MM.1S (cell line): ENCODE measurements around the gene HS3ST1.

Experiments used
- DNase-seq: peaks from one replicate; pipeline ENCODE4 v3.0.0-alpha.2; 2015
- H2AFZ ChIP-seq: fragments of 300-600 bp; sonication (generic); 2 replicates; pipeline ENCODE4 v1.6.0; 2016; ENCODE audit warnings: antibody characterized with exemption, low read length
- H3F3A ChIP-seq: fragments of 300-600 bp; sonication (generic); 2 replicates; pipeline ENCODE4 v1.6.1; 2016; ENCODE audit warnings: mild to moderate bottlenecking, antibody characterized with exemption, low read length, moderate library complexity, mixed read lengths; ENCODE audit not compliant: insufficient read depth
- H3K27ac ChIP-seq: fragments of 300-600 bp; sonication (generic); 2 replicates; pipeline ENCODE4 v1.5.1; 2016; ENCODE audit warnings: mild to moderate bottlenecking, low read length
- H3K27me3 ChIP-seq: fragments of 300-600 bp; sonication (generic); replicated peaks from 2 replicates; pipeline ENCODE4 v1.6.0; 2016; ENCODE audit warnings: low read length; ENCODE audit not compliant: insufficient read depth
- H3K36me3 ChIP-seq: fragments of 300-600 bp; sonication (generic); replicated peaks from 2 replicates; pipeline ENCODE4 v1.6.1; 2016; ENCODE audit warnings: mild to moderate bottlenecking, low read length, mixed read lengths; ENCODE audit not compliant: insufficient read depth
- H3K4me1 ChIP-seq: fragments of 300-600 bp; sonication (generic); 2 replicates; pipeline ENCODE4 v1.6.1; 2016; ENCODE audit warnings: low read length, mixed read lengths
- H3K4me2 ChIP-seq: fragments of 300-600 bp; sonication (generic); 2 replicates; pipeline ENCODE4 v1.6.0; 2016; ENCODE audit warnings: low read depth, low read length
- H3K4me3 ChIP-seq: fragments of 300-600 bp; sonication (generic); 2 replicates; pipeline ENCODE4 v1.5.1; 2016; ENCODE audit warnings: low read length, mixed read lengths
- H3K79me2 ChIP-seq: fragments of 300-600 bp; sonication (generic); 2 replicates; pipeline ENCODE4 v1.6.1; 2016; ENCODE audit warnings: mixed run types, low read length, mixed read lengths
- H3K9ac ChIP-seq: fragments of 300-600 bp; sonication (generic); 2 replicates; pipeline ENCODE4 v1.6.1; 2016; ENCODE audit warnings: low read length, mixed read lengths
- H3K9me2 ChIP-seq: fragments of 300-600 bp; sonication (generic); replicated peaks from 2 replicates; pipeline ENCODE4 v1.6.1; 2016; ENCODE audit warnings: mild to moderate bottlenecking, low read length, mixed read lengths; ENCODE audit not compliant: insufficient read depth
- H3K9me3 ChIP-seq: fragments of 300-600 bp; sonication (generic); replicated peaks from 2 replicates; pipeline ENCODE4 v1.6.1; 2016; ENCODE audit warnings: mild to moderate bottlenecking, low read length, mixed read lengths; ENCODE audit not compliant: insufficient read depth
- H4K20me1 ChIP-seq: fragments of 300-600 bp; sonication (generic); 2 replicates; pipeline ENCODE4 v1.6.1; 2016; ENCODE audit warnings: mild to moderate bottlenecking, low read length, moderate library complexity, mixed read lengths; ENCODE audit not compliant: insufficient read depth
- EZH2 ChIP-seq: fragments of 300-600 bp; sonication (generic); optimal IDR thresholded peaks from 2 replicates; pipeline ENCODE3; 2017; ENCODE audit warnings: low read depth, mild to moderate bottlenecking, antibody characterized with exemption, low read length, mixed read lengths
- EZH2phosphoT487 ChIP-seq: fragments of 300-600 bp; sonication (generic); IDR thresholded peaks from 2 replicates; pipeline ENCODE4 v1.6.1; 2018; ENCODE audit warnings: antibody characterized with exemption, low read length
- TF ChIP-seq, protein P1 (sequence below): fragments of 300-600 bp; sonication (generic); IDR thresholded peaks from 2 replicates; pipeline ENCODE4 v1.5.1; 2016; ENCODE audit warnings: antibody characterized with exemption, low read length, mixed read lengths

The HS3ST1 gene

DNA sequence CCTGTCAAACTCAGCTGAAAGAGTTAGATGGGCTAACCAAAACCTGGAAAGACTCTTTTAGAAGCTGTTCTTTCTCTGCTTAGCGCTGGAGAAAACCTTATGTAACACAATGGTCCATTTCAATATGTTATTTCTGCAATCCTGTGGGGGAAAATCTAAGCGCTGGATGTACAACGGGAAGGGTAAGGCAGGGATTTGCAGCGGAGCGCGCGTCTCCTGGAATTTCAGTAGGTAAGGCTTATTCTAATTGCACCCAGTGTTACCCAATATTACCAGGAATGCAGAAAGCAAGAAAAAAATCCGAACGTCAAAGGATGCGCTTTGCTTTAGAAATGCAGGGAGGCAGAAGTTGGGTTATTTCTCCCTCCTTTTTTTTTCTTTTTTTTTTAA, 2.0 kb downstream of the HS3ST1 start:
- DNase-seq: no peak
- Histone ChIP-seq H3K27me3 (no peaks in the 10 kb centered on the region), H3K79me2 (peaks cover 18% of the 10 kb centered on the region), H3K4me2 (no peak overlapping the region), H3K36me3 (no peaks in the 10 kb centered on the region), H4K20me1 (no peaks in the 10 kb centered on the region), H3K4me1 (0 out of 2 replicates have a peak, but pooled peaks cover 3% of the 10 kb centered on the region), H2AFZ (no peak overlapping the region), H3K9ac (no peak overlapping the region), H3F3A (no peaks in the 10 kb centered on the region), H3K9me3 (no peaks in the 10 kb centered on the region), H3K27ac (no peak overlapping the region), H3K9me2 (no peaks in the 10 kb centered on the region), H3K4me3 (no peak overlapping the region)
- no peak for TF ChIP-seq EZH2
- TF ChIP-seq, protein P1, sequence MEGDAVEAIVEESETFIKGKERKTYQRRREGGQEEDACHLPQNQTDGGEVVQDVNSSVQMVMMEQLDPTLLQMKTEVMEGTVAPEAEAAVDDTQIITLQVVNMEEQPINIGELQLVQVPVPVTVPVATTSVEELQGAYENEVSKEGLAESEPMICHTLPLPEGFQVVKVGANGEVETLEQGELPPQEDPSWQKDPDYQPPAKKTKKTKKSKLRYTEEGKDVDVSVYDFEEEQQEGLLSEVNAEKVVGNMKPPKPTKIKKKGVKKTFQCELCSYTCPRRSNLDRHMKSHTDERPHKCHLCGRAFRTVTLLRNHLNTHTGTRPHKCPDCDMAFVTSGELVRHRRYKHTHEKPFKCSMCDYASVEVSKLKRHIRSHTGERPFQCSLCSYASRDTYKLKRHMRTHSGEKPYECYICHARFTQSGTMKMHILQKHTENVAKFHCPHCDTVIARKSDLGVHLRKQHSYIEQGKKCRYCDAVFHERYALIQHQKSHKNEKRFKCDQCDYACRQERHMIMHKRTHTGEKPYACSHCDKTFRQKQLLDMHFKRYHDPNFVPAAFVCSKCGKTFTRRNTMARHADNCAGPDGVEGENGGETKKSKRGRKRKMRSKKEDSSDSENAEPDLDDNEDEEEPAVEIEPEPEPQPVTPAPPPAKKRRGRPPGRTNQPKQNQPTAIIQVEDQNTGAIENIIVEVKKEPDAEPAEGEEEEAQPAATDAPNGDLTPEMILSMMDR: no peak
- no peak for TF ChIP-seq EZH2phosphoT487

DNA sequence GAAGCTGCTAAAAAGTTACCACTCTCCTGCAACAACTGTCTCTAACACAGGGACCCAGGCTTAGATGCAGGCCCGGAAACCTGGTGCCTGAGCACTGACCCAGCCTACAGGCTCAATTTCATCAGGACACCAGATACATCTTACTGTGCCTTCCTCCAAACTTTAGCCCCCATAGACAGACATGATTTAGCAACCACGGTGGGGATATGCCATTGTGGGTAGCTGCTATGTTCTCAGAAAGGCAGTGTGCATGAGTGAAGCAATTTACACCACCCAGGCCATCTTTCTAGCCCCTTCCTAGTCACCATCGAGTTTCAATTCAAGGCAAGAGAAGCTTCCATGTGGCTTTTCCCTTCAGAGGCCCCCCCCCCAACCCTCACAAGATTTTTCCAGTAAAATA, 2.7 kb downstream of the HS3ST1 start:
- H3K9ac ChIP-seq: no peak overlapping the region

DNA sequence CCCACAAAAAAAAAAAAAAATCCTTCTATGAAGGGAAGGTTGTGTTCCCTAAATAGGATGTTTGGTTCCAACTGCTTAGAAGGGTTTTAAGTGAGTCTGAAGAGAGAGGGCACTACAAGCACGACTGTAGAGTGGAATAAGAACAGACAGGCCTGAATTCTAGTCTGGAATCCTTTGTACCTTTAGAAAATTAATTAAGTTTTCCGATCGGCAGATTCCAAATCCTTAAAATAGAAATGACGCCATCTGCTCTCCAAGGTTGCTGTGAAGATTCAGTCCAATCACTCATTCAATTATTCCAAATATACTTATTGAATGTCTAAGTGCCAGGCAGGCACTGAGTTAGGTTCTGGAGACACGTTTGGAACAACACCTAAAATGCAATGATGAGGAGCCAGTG, 3.8 kb downstream of the HS3ST1 start:
- Histone ChIP-seq H4K20me1 (no peaks in the 10 kb centered on the region), H3K79me2 (peaks cover 19% of the 10 kb centered on the region), H3K27ac (no peak overlapping the region), H3K4me1 (0 out of 2 replicates have a peak, but pooled peaks cover 3% of the 10 kb centered on the region), H3K9me2 (no peaks in the 10 kb centered on the region), H3K9ac (no peak overlapping the region), H3K36me3 (no peaks in the 10 kb centered on the region), H3F3A (no peaks in the 10 kb centered on the region), H3K4me2 (no peak overlapping the region), H3K27me3 (no peaks in the 10 kb centered on the region), H3K9me3 (no peaks in the 10 kb centered on the region), H2AFZ (no peak overlapping the region), H3K4me3 (no peak overlapping the region)
- no peak for DNase-seq
- TF ChIP-seq EZH2phosphoT487: no peak
- no peak for TF ChIP-seq EZH2
- TF ChIP-seq, protein P1: no peak

More for the DNA sequence above, 2.7 kb downstream of the HS3ST1 start:
- Histone ChIP-seq H3K79me2 (peaks cover 19% of the 10 kb centered on the region), H3K9me2 (no peaks in the 10 kb centered on the region), H2AFZ (no peak overlapping the region), H3K4me2 (no peak overlapping the region), H4K20me1 (no peaks in the 10 kb centered on the region), H3K4me3 (no peak overlapping the region), H3K36me3 (no peaks in the 10 kb centered on the region), H3K4me1 (0 out of 2 replicates have a peak, but pooled peaks cover 3% of the 10 kb centered on the region), H3K27me3 (no peaks in the 10 kb centered on the region), H3K27ac (no peak overlapping the region), H3F3A (no peaks in the 10 kb centered on the region), H3K9me3 (no peaks in the 10 kb centered on the region)
- DNase-seq: no peak
- TF ChIP-seq, protein P1: no peak
